ENCODE results near the gene MED31.
A peak's percentile ranks its signal among the peaks of the same experiment; 100 is the strongest.

MED31 gene

DNA sequence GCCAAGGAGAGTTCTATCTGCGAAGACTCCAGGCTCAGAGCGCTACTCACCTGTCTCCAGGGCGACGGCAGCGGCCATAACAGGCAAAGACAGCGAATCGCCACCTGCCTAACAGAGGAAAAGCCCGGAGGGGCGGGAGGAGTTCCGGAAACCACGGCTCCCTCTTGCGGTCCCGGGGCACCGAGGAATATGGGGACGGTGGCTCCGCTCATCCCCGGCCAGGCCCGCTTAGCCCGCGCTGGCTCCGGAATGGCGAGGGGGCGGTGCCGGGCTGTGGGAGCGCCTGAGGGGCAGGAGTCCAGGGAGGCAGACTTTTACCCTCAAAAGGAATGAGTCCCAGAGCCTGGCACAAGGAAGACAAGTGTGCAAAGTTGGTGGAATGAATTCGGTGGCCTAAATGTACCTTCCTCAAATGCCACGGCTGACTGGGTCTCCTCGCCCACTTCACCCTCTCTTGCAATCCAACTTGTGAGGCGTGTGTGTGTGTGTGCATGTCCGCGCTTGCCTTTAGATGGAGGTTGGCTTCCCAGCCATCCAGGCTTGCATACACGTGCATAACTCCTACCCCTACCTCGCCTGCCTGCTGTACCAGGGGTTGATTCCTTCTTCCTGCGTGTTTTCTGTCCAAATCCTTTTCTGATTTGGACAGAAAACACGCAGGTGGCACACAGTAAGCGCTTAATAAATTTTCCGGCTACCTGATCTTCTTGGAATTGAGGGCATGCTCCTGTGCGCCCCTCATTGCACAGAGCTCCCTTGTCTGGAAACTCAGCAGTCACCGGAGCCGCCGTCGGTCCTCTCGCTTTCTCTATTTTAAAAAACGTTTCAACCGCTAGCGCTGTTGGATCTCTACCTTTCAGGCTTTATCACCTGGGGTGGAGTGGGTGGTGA, 3.7 kb upstream of the MED31 start:
- no peak for DNase-seq

GRCh38 chr17:6651919-6652452, 581 bp upstream of the MED31 start:
- peak; percentile 34 for DNase-seq

- no peak for DNase-seq
Measured at GRCh38 chr17:6648181-6648580, 3.2 kb downstream of the MED31 start.

DNA sequence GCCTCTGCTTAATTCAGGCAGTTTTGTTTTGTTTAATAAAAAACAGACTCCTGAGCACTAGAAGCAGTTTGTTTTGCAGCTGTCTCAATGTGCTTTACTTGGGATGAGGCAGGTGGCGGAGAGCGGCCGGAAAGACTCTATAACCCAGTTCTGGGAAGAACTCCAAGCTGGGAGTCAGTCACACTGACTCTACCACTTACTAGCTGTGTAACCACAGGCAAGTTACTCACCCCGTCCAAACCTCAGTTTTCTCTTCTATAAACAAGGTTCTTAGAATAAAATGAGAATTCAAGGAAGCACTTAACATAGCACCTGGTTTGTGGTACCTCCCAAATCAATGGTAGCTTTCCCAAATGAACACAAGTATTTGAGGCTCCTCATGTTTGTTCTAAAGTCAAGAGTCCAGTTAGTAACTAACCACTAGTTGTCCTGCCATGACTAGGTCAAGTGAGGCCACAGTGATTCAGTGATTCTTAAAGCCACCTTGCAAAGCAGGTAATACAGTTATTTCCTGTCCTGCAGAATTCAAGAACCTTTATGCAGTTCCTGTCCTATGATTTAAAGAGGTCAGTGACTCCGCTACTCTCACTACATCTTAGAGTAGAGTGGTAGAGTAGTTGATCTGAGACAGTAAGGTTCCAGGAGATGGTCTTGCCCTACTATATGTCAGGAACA, 7.8 kb downstream of the MED31 start:
- DNase-seq: no peak

- no peak for DNase-seq
Measured at GRCh38 chr17:6642592-6642991, 8.8 kb downstream of the MED31 start.

GRCh38 chr17:6641247-6641863, 10.1 kb downstream of the MED31 start:
- DNase-seq: no peak

GRCh38 chr17:6640536-6641246, 10.7 kb downstream of the MED31 start, which contains the start of the genes KIAA0753 and TXNDC17:
Gene KIAA0753 (minus strand): TSS chr17:6640711. CDS start chr17:6635103, 5,608 bp downstream.
Gene TXNDC17 (plus strand): TSS chr17:6641060. CDS start chr17:6641083, 23 bp downstream.
- DNase-seq: peak; percentile 85

DNA sequence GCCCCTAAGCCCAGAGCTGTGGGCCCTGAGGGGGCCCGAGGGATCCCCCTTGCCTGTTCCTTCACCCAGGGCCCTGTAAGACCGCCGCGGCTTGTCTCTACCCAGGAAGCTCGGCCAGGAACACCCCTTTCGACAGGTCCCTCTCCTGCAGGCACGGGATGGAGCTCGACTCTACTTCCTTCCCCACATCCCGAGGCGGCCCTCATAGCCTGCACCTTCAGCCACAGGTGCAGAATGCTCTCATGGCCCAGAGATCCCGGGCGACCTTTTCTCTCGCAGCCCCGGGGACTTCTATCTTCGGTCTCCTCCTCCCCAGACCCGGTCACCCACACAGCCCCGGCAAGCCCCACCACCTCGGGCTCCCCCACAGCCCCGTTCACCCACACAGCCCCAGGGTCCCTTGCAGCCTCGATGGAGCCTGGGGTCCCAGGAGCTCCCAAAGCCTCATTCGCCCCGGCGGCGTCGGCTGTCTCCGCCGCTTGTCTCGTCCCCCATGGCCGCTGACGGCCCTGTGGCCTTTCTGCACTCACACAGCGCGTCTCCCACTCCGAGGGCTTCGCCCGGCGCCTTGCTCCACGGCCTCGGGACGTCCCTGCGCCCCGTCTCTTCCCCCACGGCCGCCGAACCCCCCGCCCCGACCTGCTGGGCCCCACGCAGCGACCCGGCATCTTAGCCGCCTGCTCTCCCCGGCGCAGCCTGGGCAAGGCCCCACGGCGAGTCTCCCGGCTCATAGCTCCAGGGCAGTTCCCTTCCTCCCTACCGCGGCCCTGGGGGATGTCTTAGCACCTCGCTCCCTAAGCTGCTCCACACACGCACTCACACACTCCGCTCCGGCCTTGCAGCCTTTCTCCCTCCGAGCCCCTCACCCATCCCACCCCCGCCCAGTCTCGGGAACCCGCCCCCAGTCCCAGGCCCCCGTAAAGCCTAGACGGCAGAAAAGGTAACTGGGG, 11.5 kb downstream of the MED31 start:
- DNase-seq: no peak

DNA sequence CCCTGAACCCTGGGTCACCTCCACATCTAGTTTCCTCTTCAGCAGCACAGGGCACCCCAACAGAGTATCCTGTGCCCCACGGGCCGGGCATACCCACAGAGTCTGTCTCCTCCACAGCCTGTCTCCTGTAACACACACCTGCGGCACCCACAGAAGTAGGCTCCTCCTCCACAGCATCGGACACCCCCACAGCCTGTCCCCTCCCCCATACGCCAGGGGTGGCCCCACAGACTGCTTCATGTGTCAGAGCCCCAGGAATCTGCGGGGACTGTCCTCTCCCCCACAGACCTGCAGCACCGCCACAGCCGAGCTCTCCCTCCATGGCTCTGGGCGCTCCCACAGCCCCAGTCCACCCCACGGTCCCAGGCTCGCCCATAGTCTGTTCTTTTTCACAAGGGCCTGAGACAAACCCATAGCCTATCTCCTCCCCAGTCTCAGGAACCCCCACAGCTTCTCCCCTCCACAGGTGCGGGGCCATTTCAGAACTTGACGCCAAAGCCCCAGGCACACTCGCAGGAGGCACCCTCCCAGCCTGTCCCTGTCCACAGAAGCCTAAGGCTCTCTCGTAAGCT, 12.3 kb downstream of the MED31 start:
- DNase-seq: no peak

- DNase-seq: no peak
Measured at GRCh38 chr17:6638046-6638908, 13.1 kb downstream of the MED31 start.

- no peak for DNase-seq
Measured at GRCh38 chr17:6637458-6637840, 14.0 kb downstream of the MED31 start.

DNA sequence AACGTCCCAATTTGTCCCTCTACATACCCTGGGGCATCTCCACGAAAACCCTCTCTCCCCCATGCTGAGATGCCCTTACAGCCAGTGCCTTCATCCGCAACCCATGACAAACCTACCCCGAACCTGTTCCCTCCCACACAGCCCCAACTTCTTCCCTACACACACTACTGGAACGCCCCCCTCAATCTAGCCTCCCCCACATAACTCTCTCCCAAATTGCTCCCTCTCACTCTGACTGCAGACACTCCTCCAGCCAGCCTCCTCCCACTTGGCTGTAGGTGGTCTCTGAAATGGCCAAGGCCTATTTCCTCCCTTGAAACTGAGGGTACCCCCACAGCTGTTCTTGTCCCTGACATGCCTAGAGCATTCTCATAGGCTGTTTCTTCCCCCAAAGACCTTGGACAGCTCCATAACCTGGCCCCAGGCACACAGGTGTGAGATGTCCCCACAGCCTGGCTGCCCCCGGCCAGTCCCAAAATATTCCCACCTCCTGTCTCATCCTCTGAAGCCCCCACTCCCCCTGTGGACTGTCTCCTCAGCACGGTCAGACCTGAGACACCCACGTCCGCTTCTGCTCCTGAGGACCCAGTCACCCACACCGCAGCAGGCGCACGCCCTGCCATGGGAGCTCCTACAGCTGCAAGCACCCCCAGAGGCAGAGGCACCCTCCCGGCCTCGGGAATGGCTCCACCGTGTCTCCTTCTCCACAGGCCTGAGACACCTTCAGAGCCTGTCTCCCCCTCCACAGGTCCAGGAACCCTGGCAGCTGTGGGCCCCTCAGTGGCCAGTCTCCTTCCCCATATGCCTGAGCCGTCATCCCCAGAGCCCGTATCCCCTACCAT, 14.6 kb downstream of the MED31 start:
- DNase-seq: no peak

DNA sequence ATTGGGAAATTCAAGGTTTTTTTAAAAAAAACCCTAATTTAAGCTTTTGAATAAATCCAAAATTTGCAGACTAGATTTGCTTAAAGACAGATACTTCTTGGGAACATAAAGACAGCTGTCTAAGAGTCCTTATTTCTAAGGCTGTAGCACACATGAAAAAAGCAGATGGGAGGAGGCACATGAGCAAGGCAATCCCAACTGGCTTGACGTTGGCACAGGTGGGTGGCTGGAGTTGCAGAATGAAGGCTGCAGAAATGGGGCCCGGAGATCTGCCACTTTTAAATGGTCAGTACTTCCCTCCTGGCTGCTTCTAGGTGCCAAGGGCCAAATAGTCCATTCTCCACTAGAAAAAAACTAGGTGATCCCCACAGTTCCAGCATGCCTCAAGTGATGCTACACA, 15.3 kb downstream of the MED31 start:
- DNase-seq: no peak

DNA sequence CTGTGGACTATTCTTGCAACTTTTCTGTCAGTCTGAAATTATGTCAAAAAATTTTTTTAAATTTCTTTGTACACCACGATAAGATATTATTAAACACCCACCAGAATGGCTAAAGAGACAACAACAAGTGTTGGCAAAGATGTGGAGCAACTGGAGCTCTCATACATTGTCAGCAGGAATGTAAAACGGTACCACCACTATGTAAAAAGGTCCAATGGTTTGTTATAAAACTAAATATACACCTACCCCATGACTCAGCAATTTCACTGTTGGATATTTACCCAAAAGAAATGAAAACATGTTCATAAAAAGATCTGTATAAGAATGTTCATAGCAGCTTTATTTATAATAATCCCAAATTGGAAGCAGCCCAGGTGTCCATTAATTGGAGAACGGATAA, 18.1 kb downstream of the MED31 start:
- DNase-seq: no peak

DNA sequence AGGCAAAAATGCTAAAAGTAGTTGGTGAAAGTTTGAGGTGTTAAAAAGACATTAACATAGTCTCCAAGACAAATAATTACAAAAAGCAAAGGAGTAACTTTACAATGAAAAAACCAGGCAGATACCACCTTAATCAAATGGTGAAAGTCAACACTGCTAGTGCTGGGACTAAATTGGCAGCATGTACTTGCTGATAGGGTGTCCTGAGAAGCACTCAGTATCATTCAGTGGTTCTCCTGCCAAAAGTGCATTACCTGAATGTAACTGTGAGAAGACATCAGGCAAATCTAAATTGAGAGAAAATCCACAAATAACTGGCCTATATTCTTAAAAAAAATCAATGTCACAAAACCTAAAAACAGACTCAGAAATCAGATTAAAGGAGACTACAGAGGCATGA, 18.9 kb downstream of the MED31 start:
- DNase-seq: no peak

DNA sequence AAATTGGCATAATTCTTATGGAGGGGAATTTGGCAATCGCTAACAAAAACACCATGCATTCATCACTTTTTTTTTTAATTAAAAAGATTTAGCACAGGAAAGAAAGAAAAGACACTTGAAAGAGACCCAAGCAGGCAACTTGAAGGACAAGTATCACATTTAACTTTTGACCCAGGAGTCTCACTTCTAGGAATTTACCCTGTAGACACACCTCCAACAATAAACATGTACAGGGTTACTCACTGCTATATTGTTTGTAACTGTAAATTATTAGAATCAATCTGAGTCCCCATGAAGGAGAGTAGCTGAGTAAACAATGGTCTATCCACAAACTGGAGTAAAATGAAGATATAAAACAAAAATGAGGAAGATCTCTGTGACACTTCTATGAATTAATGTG, 21.0 kb downstream of the MED31 start:
- no peak for DNase-seq

DNA sequence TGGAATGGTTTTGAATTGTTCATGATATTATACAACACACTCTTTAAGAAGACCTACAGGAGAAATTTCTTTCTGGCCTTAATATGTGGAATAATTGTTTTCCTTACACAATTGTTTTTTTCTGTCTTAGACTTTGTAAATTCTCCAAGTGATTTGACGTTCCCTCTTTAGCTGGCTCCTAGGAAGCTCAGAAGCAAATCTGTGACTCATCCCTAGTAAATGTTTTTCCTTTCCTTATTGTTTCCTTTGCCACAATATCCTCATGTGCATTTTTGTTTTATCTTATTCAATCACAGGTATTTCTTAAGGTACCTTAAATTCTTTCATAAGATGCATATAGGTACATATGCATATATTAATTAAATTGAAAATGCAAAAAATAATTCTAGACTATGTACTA, 24.4 kb downstream of the MED31 start:
- no peak for DNase-seq

- no peak for DNase-seq
Measured at GRCh38 chr17:6626616-6627015, 24.8 kb downstream of the MED31 start.

- no peak for DNase-seq
Measured at GRCh38 chr17:6623941-6624340, 27.5 kb downstream of the MED31 start.
